NCI-H748 (cell line): ENCODE measurements around the gene YY2.
"Not testable (repeated sequence)": the region's sequence is repeated elsewhere in the genome, so short reads cannot be mapped to it uniquely, and the experiment has no call there.

Experiments
- DNase-seq: peaks from one replicate; lab custom pipeline; 2025; ENCODE audit not compliant: unreplicated experiment; lab: John Stamatoyannopoulos, UW

The YY2 gene

DNA sequence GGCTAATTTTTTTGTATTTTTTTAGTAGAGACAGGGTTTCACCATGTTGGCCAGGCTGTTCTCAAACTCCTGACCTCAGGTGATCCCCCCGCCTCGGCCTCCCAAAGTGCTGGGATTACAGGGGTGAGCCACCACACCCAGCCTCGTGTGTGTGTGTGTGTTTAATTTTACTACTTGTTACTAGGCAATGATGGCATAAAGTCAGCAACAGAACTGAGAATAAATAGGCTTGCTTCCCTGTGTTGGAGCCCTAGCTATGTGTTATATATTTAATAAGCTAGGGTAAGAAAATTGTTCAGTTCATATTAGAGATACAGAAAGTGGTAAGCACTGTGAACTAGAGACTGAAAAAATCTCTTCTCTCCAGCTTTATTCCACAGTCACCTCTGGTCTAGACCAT, 18.4 kb downstream of the YY2 start:
- DNase-seq, result not testable (repeated sequence)

DNA sequence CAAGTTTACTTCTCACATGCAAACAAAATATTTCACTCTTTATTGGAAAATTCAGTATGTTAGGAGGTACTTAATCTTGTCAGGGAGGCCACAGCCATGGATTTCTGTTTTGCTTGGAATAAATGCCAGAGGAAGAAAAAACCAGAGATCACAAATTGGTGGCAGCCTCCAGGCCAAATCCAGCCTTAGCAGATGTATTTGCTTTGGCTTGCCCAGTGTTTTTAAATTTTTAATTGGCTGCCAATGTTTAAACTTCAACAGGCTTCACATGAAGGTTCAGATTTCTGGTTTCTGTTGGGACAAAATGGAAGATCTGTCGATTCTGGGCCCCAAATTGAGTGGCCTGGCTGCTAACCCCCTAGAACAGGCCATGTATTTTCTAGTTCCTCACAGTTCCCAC, 19.2 kb downstream of the YY2 start:
- no peak for DNase-seq

DNA sequence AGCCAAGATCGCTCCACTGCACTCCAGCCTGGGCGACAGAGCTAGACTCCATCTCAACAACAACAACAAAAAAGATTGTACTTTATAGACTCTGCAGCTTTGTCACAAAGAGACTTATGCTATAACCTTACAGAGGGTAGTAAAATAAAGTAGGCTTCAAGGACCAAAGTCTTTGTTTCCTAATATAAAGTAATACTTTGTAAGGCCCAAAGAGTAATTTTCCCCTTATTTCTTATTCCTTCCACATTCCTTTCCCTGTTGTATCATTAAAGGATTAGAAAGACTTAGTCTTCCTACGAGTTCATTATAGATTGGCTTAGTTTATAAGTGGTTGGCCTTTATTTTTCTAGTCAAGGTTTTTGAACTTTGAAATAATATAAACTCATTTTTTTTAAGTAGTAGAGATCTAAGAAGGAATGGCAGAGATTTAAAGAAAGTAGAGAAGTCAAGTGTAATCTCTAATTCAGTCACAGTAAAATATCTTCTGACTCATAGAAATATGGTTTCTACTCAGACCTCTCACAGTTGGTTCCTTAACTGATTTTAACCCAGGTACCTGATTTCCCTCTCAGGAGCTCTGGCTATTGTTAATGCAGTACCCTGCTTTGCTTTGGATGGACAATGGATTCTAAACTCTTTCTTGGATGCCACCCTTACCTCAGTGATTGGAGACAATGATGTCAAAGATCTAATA, 26.2 kb downstream of the YY2 start:
- no peak for DNase-seq

DNA sequence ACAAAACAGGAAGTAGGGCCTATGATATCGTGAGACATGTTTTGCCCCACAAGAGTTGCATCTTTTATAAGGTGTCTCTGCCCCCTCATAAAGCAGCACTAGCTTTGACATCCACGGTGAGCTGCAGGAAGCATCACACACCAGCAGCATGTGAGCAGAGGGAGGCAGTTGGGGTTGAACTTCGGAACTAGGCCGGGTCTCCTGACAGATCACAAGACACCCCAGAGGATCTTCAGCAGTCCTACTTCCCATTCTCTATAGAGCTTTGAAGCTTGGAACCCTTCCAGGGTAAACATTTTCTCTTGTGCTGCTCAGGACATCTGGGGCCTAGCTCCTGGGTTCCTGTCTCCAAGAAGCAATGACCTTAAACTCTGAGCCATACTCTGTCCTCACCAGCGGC, 27.5 kb downstream of the YY2 start:
- DNase-seq, result no peak

DNA sequence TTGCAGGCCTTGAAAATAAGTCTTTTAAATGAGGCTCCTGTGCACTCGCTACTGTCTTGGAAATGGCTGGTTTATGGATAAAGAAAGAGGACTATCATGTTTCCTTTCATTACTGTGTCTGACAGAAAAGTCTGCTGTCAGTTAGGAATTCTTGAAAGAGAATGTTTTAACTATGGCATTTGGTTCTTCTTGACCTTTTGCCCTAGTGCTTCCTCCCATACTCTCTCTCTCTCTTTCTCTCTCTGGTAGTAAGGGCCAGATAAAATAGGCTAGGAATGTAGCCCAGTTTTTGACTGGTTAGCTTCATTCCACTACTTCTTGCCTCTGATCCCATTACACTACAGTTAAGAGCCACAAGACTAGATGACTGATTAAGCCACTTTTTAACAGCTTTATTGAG, 29.8 kb downstream of the YY2 start:
- DNase-seq, result no peak

DNA sequence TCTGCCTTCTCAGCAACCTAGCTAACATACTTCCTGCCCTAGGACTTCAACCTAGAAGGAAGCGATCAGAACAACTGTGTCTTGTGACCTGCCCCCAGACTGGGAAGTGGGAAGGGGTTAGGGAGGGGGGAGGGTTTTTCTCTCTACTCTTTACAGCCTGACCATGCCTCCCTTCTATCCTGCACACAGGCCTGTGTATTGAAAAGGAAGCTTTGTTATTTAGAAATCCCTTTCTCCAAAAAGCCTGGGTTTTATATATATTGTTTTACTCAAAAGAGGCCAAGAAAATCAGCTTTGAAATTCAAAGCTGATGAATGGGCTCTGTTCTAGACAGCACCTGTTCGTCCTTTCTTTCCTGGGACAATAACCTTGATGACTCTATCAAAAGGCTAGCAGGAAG, 49.5 kb downstream of the YY2 start:
- peak; percentile 80 for DNase-seq

DNA sequence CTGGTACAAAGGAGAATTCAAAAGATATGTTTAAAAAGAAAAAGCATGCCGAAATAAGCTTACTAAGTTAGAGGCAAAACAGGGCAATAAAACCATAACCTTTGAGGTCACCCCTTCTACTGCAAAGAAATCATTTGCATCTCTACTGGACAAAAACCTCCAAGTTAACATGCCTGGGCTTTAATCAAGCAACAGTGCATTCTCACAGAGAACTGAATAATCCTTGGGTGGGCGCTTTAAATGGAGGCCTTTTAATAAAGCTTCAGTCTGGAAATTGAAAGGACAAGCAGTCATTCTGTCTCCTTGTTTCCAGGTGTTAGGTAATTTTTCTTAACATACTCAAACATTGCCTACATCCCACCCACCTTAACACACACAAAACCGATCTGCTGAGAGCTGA, 50.2 kb downstream of the YY2 start:
- DNase-seq, result peak; percentile 71

DNA sequence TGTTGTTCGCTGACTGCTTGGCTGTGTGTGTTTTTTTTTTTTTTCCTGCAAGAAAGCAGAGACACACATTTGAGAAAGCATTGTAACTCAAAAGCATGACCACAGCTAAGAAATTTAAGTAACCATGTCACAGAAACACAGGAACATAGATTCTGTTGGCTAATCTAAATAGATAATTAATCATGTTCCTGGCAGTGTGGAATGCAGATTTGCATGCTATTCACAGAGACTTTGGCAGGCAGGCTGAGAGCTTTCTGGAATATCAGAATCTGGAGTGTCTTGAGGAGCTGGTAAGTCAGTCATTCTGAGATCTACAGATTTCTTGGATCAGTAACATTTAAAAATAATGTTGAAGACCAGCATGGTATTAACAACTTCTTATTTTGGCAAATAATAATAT, 51.5 kb downstream of the YY2 start:
- peak; percentile 1 for DNase-seq
